ENCODE data around the gene ASB12.
"Not testable (repeated sequence)": the region's sequence is repeated elsewhere in the genome, so short reads cannot be mapped to it uniquely, and the experiment has no call there.

Gene ASB12

GRCh38 chrX:64230123-64230970, at the start of gene ASB12:
Gene ASB12 (minus strand): TSS chrX:64230607. CDS start chrX:64225650, 4,957 bp downstream.
- no peak for DNase-seq

DNA sequence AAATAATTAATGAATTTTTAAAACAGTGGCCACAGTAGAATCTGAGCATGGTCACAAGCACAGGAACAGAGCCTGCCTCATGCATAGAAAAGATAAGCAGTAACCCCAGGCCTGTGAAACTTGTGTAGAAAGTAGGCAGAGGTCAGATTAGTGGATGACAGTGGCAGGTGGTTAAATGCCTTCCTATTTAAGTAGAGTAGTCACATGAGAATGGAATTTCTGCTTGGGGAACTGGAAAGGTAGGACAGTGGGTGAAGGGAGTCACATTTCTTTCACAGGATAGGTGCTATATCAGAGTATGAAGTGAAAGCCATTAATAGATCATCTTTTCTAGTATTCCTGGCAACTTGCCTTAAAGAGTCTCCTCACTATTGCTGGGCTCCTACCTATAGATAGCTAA, 34.9 kb upstream of the ASB12 start:
- DNase-seq, result no peak

- no peak for DNase-seq
These were observed 1.3 kb downstream of the ASB12 start for GRCh38 chrX:64229154-64229553.

- DNase-seq, result no peak
These were observed 12.4 kb downstream of the ASB12 start for GRCh38 chrX:64218023-64218422.

GRCh38 chrX:64213989-64214388, 16.4 kb downstream of the ASB12 start:
- not testable (repeated sequence) for DNase-seq

DNA sequence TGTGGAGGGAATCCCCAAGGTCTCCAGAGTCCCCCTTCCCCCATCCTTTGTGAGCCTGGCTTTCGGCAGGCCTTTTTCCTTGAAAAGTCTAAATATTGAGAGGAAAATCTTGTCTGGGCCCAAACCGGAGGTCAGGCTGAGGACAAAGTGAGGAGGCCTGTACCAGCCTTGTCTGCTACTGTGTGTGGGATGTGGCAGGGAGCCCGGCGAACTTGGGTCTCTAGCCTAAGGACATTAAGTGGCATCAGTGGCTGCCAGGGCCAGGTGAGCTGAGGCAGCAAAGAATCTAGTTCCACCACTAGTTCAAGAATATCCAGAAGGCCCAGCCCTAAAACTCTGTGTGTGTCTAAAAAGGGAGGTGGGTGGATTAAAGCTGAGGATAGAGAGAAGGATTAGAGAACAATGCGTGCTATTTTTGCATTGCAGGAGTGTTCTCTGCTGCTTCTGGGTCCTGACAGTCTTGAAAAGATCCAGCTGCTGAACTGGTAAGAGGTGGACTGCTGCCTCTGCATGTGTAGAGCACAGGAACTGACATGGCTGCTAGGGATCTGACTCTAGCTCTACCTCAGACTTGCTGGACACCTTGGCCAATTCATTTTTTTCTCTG, 23.7 kb downstream of the ASB12 start:
- DNase-seq, result no peak

- DNase-seq, result peak; percentile 69
These were observed 24.5 kb downstream of the ASB12 start for GRCh38 chrX:64205735-64206501.

DNA sequence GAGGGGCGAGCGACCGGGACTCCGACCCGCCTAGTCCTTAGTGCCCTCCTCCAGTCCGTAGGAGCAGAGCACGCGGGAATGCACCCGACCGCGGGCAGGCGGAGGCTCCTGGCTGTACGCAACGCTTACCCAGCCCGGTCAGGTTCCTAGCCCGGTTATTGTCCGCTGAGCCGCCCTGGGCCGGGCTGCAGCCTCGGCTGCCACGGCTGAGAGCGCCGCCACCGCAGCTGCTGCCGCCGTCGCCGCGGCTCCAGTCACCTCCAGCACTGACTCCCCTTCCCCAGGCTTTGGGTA, 25.0 kb downstream of the ASB12 start, which contains the start of gene AMER1:
TSS of gene AMER1 (minus strand) at position 268 of the 294 bp plus-strand sequence. CDS start 12,422 bp downstream, outside the sequence.
- no peak for DNase-seq

GRCh38 chrX:64204701-64205440, 25.5 kb downstream of the ASB12 start:
- no peak for DNase-seq

DNA sequence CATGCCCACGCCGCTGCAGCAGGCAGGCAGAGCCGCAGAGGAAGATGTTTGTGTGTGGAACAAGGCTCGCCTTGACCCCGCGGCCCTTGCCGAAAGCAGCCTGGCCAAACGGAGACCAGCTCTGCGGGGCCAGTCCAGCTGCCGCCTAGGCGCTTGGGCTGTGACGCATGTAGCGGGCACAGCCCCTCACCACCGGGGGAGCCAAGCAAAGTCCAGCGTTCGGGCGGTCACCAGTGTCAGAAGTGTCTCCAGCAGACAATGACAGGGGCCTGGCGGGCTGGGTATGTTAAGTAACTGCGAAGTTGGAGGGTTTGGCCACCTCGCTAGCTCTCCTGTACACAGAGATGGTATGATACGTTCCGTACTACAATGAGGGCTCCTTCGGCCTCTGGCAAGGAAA, 26.2 kb downstream of the ASB12 start:
- DNase-seq, result no peak

- DNase-seq, result no peak
These were observed 27.5 kb downstream of the ASB12 start for GRCh38 chrX:64202808-64203325.

GRCh38 chrX:64198036-64198435, 32.4 kb downstream of the ASB12 start:
- DNase-seq, result no peak

DNA sequence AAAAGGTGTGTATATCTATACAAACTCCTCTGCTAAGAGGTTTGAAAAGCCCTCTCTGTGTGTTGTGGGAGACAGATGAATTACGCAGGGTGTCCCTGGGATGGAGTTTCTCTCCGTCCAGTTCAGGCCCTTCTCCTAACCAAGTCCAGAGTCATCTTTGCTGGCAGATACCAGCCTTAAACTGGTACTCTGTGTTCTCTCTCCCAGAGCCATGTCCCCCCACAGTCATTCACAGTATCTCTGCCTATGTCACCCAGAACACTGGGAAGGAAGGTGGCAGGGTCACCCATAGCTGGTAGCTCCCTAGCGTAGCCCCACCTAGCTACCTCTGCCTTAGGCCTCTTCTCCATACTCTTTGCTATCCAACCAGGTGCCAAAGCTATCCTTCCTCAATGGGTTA, 33.8 kb downstream of the ASB12 start:
- DNase-seq, result no peak

DNA sequence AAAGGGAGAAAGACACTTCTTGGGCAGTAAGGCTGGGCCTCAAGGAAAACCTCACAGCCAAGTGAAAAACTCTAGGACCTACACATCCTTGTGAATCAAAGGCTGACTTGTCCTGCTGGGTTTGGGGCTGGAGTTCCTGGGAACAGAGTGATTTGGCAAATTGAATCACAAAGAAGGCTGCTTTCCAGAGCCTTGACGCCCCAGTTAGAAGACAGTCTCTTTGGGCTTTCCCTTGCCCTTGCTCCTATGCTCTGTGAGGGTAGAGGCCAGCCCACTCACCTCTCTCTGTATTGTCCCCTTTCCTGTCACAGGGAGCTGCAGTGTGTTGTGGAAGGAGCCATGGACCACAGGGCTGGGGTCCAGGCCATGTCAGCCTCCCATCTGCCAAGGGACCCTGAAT, 34.5 kb downstream of the ASB12 start:
- DNase-seq, result no peak

GRCh38 chrX:64192673-64193072, 37.7 kb downstream of the ASB12 start:
- no peak for DNase-seq

DNA sequence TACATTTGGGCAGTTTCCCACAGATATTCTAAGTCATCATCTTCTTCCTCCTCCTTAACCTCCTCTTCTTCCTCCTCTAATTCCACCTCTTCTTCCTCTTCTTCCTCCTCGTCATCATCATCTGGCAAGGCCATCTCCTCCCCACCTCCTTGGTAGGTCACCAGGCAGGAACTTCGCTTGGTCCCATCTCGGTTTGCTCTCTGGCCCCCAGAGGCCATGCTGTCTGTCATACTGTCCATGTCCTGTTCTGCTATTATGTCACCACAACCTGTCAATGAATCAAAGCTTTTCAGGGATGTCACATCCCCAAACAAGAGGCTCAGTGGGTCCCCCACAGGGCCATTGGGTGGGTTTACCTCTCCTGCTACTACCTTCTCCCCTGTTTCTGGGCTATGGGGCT, 38.4 kb downstream of the ASB12 start:
- no peak for DNase-seq

DNA sequence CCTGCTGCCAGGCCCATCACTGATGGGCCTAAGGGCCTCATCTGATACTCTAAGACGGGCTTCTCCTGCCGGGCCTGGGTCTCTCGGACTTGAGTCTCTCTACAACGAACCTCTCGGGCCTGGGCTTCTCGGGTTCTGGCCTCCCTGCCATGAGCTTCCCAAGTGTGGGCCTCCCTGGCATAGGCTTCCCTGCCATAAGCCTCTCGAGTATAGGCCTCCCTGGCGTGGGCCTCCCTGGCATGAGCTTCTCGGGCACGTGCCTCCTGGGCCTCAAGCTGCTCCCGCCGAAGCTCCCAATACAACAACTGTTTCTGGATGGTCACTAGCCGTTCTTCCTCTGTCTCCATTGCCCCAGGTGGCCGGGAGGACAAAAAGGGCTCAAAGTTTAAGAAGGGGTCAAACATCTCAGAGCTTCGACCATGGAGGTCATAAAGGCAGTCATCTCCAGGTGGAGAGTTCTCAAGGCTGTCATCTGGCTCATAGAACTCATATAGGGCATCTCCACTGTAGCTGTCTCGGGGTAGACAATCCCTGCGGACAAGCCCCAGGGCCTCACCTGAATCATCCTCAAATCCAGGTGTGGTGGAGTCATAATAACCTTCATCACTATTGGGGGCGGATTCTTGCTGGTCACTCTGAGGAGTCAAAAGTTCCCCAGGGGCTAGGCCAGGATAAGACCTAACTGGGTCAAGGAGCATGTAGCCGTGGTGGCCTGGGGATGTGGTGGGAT, 39.0 kb downstream of the ASB12 start:
- DNase-seq, result no peak

- no peak for DNase-seq
These were observed 40.2 kb downstream of the ASB12 start for GRCh38 chrX:64190136-64190740.

DNA sequence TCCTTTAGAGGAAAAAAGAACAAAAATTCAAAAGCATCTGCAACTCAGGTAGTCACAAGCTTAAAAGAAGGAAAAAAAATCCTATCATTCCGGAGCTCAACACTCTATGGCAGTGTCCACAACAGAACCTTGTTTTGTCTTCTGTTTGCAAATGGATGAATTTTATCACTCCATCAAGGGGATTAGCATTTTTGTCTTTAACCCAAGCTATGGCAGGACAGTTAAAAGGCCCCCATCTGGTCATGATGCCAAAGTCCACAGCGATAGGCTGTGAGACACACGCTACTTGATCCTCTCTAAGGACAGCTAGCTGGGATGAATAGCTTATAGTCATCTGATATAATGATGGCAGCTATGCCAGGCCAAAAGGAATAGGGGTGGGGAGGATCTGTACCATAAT, 41.5 kb downstream of the ASB12 start:
- no peak for DNase-seq

GRCh38 chrX:64187762-64188150, 42.7 kb downstream of the ASB12 start:
- DNase-seq, result no peak

GRCh38 chrX:64186974-64187761, 43.2 kb downstream of the ASB12 start:
- no peak for DNase-seq
